Fibroblast of gingiva (primary cell): Measurements from ENCODE around the gene LAMA5.

ENCODE experiments used
- DNase-seq: peaks from one replicate; pipeline ENCODE4 v3.0.0-alpha.2; 2011; ENCODE audit warnings: low read depth

Gene LAMA5

DNA sequence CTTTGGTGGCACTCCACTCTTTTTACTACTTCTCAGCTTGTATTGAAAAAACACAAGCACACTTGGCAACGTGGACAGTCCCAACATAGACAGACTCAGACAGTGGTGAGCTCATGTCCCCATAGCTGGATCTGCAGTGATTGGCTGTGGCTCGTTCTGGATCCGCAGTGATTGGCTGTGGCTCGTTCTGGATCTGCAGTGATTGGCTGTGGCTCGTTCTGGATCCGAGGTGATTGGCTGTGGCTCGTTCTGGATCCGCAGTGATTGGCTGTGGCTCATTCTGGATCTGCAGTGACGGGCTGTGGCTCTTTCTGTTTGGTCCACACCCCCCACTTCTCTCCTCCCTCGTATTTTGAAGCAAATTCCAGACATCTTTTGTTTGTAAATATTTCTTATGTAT is 100.8 kb downstream of the LAMA5 start:
- DNase-seq: no peak

DNA sequence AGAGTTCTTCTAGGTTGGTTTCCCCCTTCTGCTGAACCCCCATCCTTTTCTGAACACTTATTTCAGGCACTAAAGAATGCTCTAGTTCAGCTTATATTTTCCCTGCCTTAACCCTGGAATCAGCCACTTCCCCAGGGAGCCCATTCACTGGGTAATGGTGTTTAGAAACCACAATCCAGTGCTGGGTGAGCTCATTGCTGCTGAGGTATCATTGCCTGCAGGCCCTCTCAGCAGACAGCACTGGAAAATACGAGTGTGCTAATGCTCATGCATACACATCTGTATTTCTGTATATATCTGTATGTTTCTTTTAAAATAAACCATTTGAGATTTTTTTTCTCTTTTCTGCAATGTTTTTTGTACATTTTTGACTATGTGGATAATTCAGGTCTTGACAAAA is 101.7 kb downstream of the LAMA5 start:
- DNase-seq: no peak

DNA sequence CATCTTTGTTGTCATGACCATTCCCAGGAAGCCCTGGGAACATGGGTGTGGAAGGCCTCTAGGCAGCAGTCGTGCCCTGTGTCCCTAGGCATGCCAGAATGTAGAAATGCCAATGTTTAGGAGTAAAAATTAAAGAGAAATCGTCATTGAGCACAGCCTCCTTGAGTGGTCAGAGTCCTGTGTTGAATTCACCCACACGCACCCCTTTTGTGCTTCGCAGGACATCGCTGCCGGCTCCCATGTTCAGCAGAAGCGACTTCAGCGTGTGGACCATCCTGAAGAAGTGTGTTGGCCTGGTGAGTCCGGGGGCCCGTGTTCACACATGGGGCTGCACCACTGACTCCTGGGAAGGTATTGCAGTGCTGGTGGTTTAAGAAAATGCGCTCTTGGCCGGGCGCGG is 103.7 kb downstream of the LAMA5 start:
- no peak for DNase-seq

DNA sequence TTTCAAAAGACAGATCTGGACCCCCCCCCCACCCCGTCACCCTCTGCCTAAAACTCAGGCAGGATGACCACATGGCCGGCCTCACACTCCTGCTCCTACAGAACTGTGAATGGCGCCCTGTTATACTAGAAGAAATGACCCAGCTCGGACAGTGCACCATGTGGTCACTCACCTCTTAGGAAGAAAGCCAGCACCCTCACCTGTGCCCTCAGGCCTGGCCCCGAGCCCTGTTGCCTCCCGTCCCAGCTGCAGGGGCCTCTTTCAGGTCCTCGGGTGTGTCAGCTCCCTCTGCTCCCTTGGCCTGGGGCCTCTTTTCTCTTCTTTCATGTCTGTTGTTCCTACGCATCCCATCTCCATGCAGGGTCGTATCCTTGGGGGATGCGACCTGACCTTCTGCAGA is 105.0 kb downstream of the LAMA5 start:
- DNase-seq: no peak

DNA sequence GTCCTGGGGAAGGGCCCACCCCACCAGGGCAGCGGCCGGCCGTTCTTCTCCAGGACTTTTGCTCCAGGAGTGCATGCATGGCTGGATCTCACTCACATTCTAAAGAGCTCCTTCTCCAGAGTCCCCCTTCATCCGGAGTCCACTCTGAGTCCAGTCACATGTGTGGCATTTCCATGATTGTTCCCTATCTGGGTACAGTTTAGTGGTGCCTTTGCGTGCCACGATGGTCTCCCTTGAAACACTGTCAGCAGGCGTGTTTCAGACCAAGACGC is 107.9 kb downstream of the LAMA5 start:
- DNase-seq: no peak
